HepG2 (cell line): ENCODE results near the gene SLC15A5. TPM values are rescaled to one million over a fixed set of nuclear protein-coding genes. Genes with fewer than 3 reads are reported as not detected.

Source experiments
- ATAC-seq: fragments of 200-7000 bp; cut with Tn5 transposase; 3 replicates; pipeline ENCODE4 v1.9.1; 2020; ENCODE audit warnings: mild to moderate bottlenecking, moderate library complexity
- BruUV-seq: library from RNA; stranded (reverse); fragments of 400-500 nt; replicated peaks from 2 replicates; lab custom pipeline; 2021; lab: Mats Ljungman, UMichigan
- CTCF ChIA-PET: fragments of 300-600 bp; formaldehyde crosslinking; extraction: SDS; loops from one replicate; lab custom pipeline; 2021; ENCODE audit warnings: low total read pairs, inconsistent platforms, low intra/inter-chr PET ratio; lab: Yijun Ruan, JAX
- POLR2A ChIA-PET: fragments of 350-600 bp; sonication (Branson Sonifier 250); formaldehyde crosslinking; loops from one replicate; lab custom pipeline; 2020; ENCODE audit warnings: antibody characterized with exemption, inconsistent platforms; lab: Yijun Ruan, JAX
- DNase-seq: peaks from one replicate; pipeline ENCODE4 v3.0.0-alpha.2; 2015; ENCODE audit warnings: low spot score
- FAIRE-seq: peaks from 3 replicates; lab custom pipeline; 2011; peaks lifted over from hg19 to GRCh38; lab: Jason Lieb, UNC
- H2AFZ ChIP-seq: one replicate; pipeline ENCODE4 v1.6.1; 2011; ENCODE audit warnings: low read length, inconsistent platforms
- H3K27ac ChIP-seq: fragments of 300-600 bp; 3 replicates; pipeline ENCODE4 v1.8.0; 2011; ENCODE audit warnings: mixed run types, mild to moderate bottlenecking, mixed read lengths, low read length, inconsistent platforms; ENCODE audit not compliant: insufficient read depth; ENCODE audit errors: extremely low read length
- H3K27me3 ChIP-seq, 2 experiments: fragments of 200-600 bp in 1 of 2; 2 replicates in 1 of 2; 3 replicates in 1 of 2; pipeline versions ENCODE4 v1.6.0 to v1.8.0; 2011; ENCODE audit warnings: low read length in 2 of 2, mild to moderate bottlenecking in 2 of 2, moderate library complexity in 2 of 2, inconsistent platforms in 1 of 2; ENCODE audit not compliant: insufficient read depth in 2 of 2, control insufficient read depth in 1 of 2
- H3K36me3 ChIP-seq, 2 experiments: fragments of 200-600 bp in 1 of 2; replicated peaks in 1 of 2; 2 replicates in 1 of 2; 3 replicates in 1 of 2; pipeline versions ENCODE4 v1.5.1 to v1.8.0; 2011; ENCODE audit warnings: low read length in 2 of 2, inconsistent platforms in 1 of 2; ENCODE audit not compliant: insufficient read depth in 2 of 2, control insufficient read depth in 1 of 2
- H3K4me1 ChIP-seq: 2 replicates; pipeline ENCODE4 v1.5.1; 2012; ENCODE audit warnings: low read length, inconsistent platforms; ENCODE audit not compliant: insufficient read depth
- H3K4me2 ChIP-seq: 2 replicates; pipeline ENCODE4 v1.6.0; 2011; ENCODE audit warnings: low read depth, low read length, inconsistent platforms
- H3K4me3 ChIP-seq, 3 experiments: fragments of 200-600 bp in 1 of 3; sonication (generic), shearing (Covaris generic) in 1 of 3; replicated peaks in 1 of 3; 2 replicates each; pipeline ENCODE4 v1.5.1; 2011 to 2016; ENCODE audit warnings: low read length in 3 of 3, inconsistent platforms in 2 of 3, low read depth in 2 of 3, mild to moderate bottlenecking in 2 of 3, control low read depth in 1 of 3, mixed read lengths in 1 of 3; ENCODE audit not compliant: insufficient read depth in 1 of 3
- H3K79me2 ChIP-seq: one replicate; pipeline ENCODE4 v1.6.1; 2011; ENCODE audit warnings: low read length, inconsistent platforms; ENCODE audit not compliant: insufficient read depth
- H3K9ac ChIP-seq: 2 replicates; pipeline ENCODE4 v1.6.0; 2011; ENCODE audit warnings: mild to moderate bottlenecking, low read depth, low read length, inconsistent platforms; ENCODE audit not compliant: insufficient read depth
- H3K9me3 ChIP-seq: 2 replicates; pipeline ENCODE4 v1.5.1; 2012; ENCODE audit warnings: mild to moderate bottlenecking, low read length
- H4K20me1 ChIP-seq: 2 replicates; pipeline ENCODE4 v1.6.0; 2011; ENCODE audit warnings: inconsistent platforms, mild to moderate bottlenecking, low read length, moderate library complexity; ENCODE audit not compliant: insufficient read depth
- CC2D1A ChIP-seq: sonication (generic); formaldehyde crosslinking; IDR thresholded peaks from 2 replicates; pipeline ENCODE4 v1.8.1; 2023; ENCODE audit warnings: mild to moderate bottlenecking, missing genetic modification reagents
- DMAP1 ChIP-seq: IDR thresholded peaks from 2 replicates; pipeline ENCODE4 v1.6.1; 2016
- GABPB1 ChIP-seq: IDR thresholded peaks from 2 replicates; pipeline ENCODE4 v1.6.1; 2016; ENCODE audit warnings: mild to moderate bottlenecking, missing genetic modification reagents, moderate library complexity, missing compliant biosample characterization
- HDAC6 ChIP-seq: fragments of 200-600 bp; sonication (generic); IDR thresholded peaks from 2 replicates; pipeline ENCODE4 v1.7.0; 2017; ENCODE audit warnings: mild to moderate bottlenecking, antibody characterized with exemption, low read length, low read depth
- KMT2B ChIP-seq: IDR thresholded peaks from 2 replicates; pipeline ENCODE4 v1.6.1; 2016; ENCODE audit warnings: missing genetic modification reagents, missing compliant biosample characterization
- MAX ChIP-seq: IDR thresholded peaks from 2 replicates; pipeline ENCODE4 v1.6.1; 2012; ENCODE audit warnings: inconsistent platforms
- MYNN ChIP-seq: sonication (generic); formaldehyde crosslinking; IDR thresholded peaks from 2 replicates; pipeline ENCODE4 v1.4.0; 2020; ENCODE audit warnings: mild to moderate bottlenecking, low read depth, missing genetic modification reagents
- MZF1 ChIP-seq: sonication (generic); formaldehyde crosslinking; IDR thresholded peaks from 2 replicates; pipeline ENCODE4 v1.8.1; 2023; ENCODE audit warnings: mild to moderate bottlenecking, missing genetic modification reagents, borderline replicate concordance
- TSC22D2 ChIP-seq: sonication (generic); formaldehyde crosslinking; IDR thresholded peaks from 2 replicates; pipeline ENCODE4 v1.5.1; 2020; ENCODE audit warnings: missing genetic modification reagents, mild to moderate bottlenecking, borderline replicate concordance
- YEATS2 ChIP-seq: sonication (generic); formaldehyde crosslinking; IDR thresholded peaks from 2 replicates; pipeline ENCODE4 v1.4.0; 2020; ENCODE audit warnings: missing genetic modification reagents, borderline replicate concordance
- ZBTB10 ChIP-seq: sonication (generic); formaldehyde crosslinking; IDR thresholded peaks from 2 replicates; pipeline ENCODE4 v1.4.0; 2020; ENCODE audit warnings: missing genetic modification reagents, borderline replicate concordance
- ZBTB40 ChIP-seq, 2 experiments: fragments of 450-650 bp in 1 of 2; sonication (generic) in 1 of 2; formaldehyde crosslinking in 1 of 2; IDR thresholded peaks; 2 replicates each; pipeline versions ENCODE4 v1.6.1 to v1.8.0; 2016 to 2022; ENCODE audit warnings: antibody characterized with exemption in 1 of 2, mild to moderate bottlenecking in 1 of 2, missing genetic modification reagents in 1 of 2
- WGBS: methylation state at CpG from one replicate; pipeline ENCODE4 v1.1.6; 2017; ENCODE audit warnings: low lambda C conversion rate; 5-methylcytosine and 5-hydroxymethylcytosine counted together
- in situ Hi-C: cut with HindIII; loops from 2 replicates; pipeline ENCODE4 v1.10.0; 2017; ENCODE audit warnings: low pct_unique_long_range_greater_than_20kb; ENCODE audit not compliant: extremely low pct_ligation_motif_present
- intact Hi-C: fragments of 100-400 bp; cut with micrococcal nuclease; formaldehyde crosslinking; loops from one replicate; pipeline ENCODE4 v1.10.0; 2022; ENCODE audit not compliant: unreplicated experiment
- polyA plus RNA-seq, 8 experiments: library from polyadenylated mRNA; depleted of rRNA in 3 of 8; stranded (reverse) in 7 of 8; unstranded in 1 of 8; fragments of >200 nt; fragmentation: Illumina TruSeq in 4 of 8; extraction: Trizol in 4 of 8; gene quantifications; 2 replicates each; pipeline versions ENCODE4 v1.2.1 to v1.2.3, GENCODE V29; 2011 to 2016; ENCODE audit warnings: low read depth in 4 of 8, missing spikeins in 1 of 8, mixed read lengths in 1 of 8; ENCODE audit not compliant: insufficient read depth in 1 of 8
- total RNA-seq, 5 experiments: library from RNA; depleted of rRNA; stranded (reverse); fragments of >200 nt; fragmentation: Illumina TruSeq; extraction: Trizol; gene quantifications; 2 replicates each; pipeline ENCODE4 v1.2.3, GENCODE V29; 2016; ENCODE audit warnings: low read depth in 1 of 5

SLC15A5 gene
- total and polyA plus RNA-seq, 2 of the 13 experiments (the other 11 are each of a cell fraction or from before 2014, with no cell fraction given), result not detected

- intact Hi-C loops, result no loop called here
- TF ChIP-seq ZBTB40 (IDR thresholded peaks at IDR 0.05) (no peak), ZBTB40 (CRISPR knock-in tag; IDR thresholded peaks at IDR 0.05) (no peak), TSC22D2 (CRISPR knock-in tag) (no peak), YEATS2 (CRISPR knock-in tag) (no peak), MZF1 (CRISPR knock-in tag) (no peak), MAX (no peak), MYNN (CRISPR knock-in tag) (no peak), KMT2B (CRISPR knock-in tag) (no peak), HDAC6 (no peak), DMAP1 (CRISPR knock-in tag) (no peak), ZBTB10 (no peak), GABPB1 (CRISPR knock-in tag) (no peak), CC2D1A (CRISPR knock-in tag) (no peak)
Measured at GRCh38 chr12:16175840-16176239, 101.6 kb downstream of the SLC15A5 start.

More at GRCh38 chr12:16175840-16176239, 101.6 kb downstream of the SLC15A5 start:
- ATAC-seq, result no peak
- H3K4me2 ChIP-seq, result no peak overlapping the region
- FAIRE-seq, result no peak
- CTCF ChIA-PET, result no interaction called here
- DNase-seq, result no peak
- no TSS peak for BruUV-seq
- no peaks in the 10 kb centered on the region for H3K36me3 ChIP-seq
- 1% methylated on average over 3 of the region's 3 CpGs for WGBS
- no peak overlapping the region for H3K4me3 ChIP-seq
- H2AFZ ChIP-seq, result no peak overlapping the region
- H3K9ac ChIP-seq, result no peak overlapping the region
- H3K27me3 ChIP-seq, result peaks cover 0 to 4% of the 10 kb centered on the region in 2 experiments; a peak in 2 of 5 replicates
- no peaks in the 10 kb centered on the region for H3K79me2 ChIP-seq
- H3K4me1 ChIP-seq, result no peaks in the 10 kb centered on the region
- H4K20me1 ChIP-seq, result no peaks in the 10 kb centered on the region
- H3K27ac ChIP-seq, result no peak overlapping the region
- H3K9me3 ChIP-seq, result no peaks in the 10 kb centered on the region
- POLR2A ChIA-PET, result no interaction called here
- in situ Hi-C loops, result no loop called here
